AG04449 (cell line): ENCODE results near the gene ZMYND10.

Experiments
- CTCF ChIA-PET: fragments of 350-600 bp; formaldehyde crosslinking; extraction: SDS; loops from one replicate; lab custom pipeline; 2021; ENCODE audit warnings: antibody characterized with exemption; lab: Yijun Ruan, JAX
- POLR2A ChIA-PET: fragments of 400-600, 350-600 bp; formaldehyde crosslinking; extraction: SDS; loops from one replicate; lab custom pipeline; 2020; ENCODE audit warnings: antibody characterized with exemption, inconsistent platforms; lab: Yijun Ruan, JAX
- DNase-seq: peaks from one replicate; pipeline ENCODE4 v3.0.0-alpha.2; 2010; ENCODE audit warnings: low read depth, low spot score
- H3K4me3 ChIP-seq: 2 replicates; pipeline ENCODE4 v1.5.1; 2011; ENCODE audit warnings: low read depth, mild to moderate bottlenecking, control low read depth, low read length
- CTCF ChIP-seq: IDR thresholded peaks from one replicate; pipeline ENCODE4 v1.5.1; 2011; ENCODE audit warnings: mild to moderate bottlenecking, moderate library complexity, low read length, control low read depth, inconsistent platforms; ENCODE audit not compliant: insufficient read depth; ENCODE audit errors: missing control alignments

Gene ZMYND10

GRCh38 chr3:50358355-50358910 lies 12.9 kb upstream of the ZMYND10 start:
- no peak for DNase-seq
- TF ChIP-seq CTCF, result no peak
- ChIA-PET CTCF (no interaction called here), POLR2A (no interaction called here)
- H3K4me3 ChIP-seq, result peak overlapping the region; percentile 99

- ChIA-PET POLR2A (interaction anchor here (1.0 to 1.4 kb wide), 3 partner anchors 17 to 212 kb away, joined by 3 to 4 read pairs (median 3); partner anchors contain the start of genes HEMK1 and RASSF1), CTCF (interaction anchor here (2.5 to 16.7 kb wide), 3 partner anchors 9 to 258 kb away, joined by 12 to 473 read pairs (median 16); no protein-coding TSS in a partner anchor)
Measured at GRCh38 chr3:50357481-50357880, 11.9 kb upstream of the ZMYND10 start.

GRCh38 chr3:50356553-50356952 lies 11.0 kb upstream of the ZMYND10 start:
- CTCF ChIA-PET, result interaction anchor here (0.8 to 16.7 kb wide), 4 partner anchors 9 to 259 kb away, joined by 4 to 473 read pairs (median 14); partner anchors contain the start of gene ZMYND10
- POLR2A ChIA-PET, result interaction anchor here (1.0 to 1.4 kb wide), 3 partner anchors 16 to 213 kb away, joined by 3 to 4 read pairs (median 3); partner anchors contain the start of genes HEMK1 and RASSF1
- TF ChIP-seq CTCF, result no peak
- peak overlapping the region; percentile 99 for H3K4me3 ChIP-seq
- no peak for DNase-seq

More at GRCh38 chr3:50357481-50357880, 11.9 kb upstream of the ZMYND10 start:
- TF ChIP-seq CTCF, result no peak
- no peak for DNase-seq
- H3K4me3 ChIP-seq, result peak overlapping the region; percentile 99

GRCh38 chr3:50355829-50356552 lies 10.5 kb upstream of the ZMYND10 start:
- TF ChIP-seq CTCF, result no peak
- DNase-seq, result no peak
- ChIA-PET CTCF (interaction anchor here (0.8 to 16.7 kb wide), 4 partner anchors 8 to 259 kb away, joined by 4 to 473 read pairs (median 14); partner anchors contain the start of gene ZMYND10), POLR2A (no interaction called here)
- peak overlapping the region; percentile 99 for H3K4me3 ChIP-seq

GRCh38 chr3:50354850-50355249 lies 9.3 kb upstream of the ZMYND10 start:
- CTCF ChIA-PET, result interaction anchor here (2.6 to 16.7 kb wide), 3 partner anchors 11 to 261 kb away, joined by 12 to 473 read pairs (median 16); partner anchors contain the start of gene ZMYND10

More at GRCh38 chr3:50354850-50355249, 9.3 kb upstream of the ZMYND10 start:
- POLR2A ChIA-PET, result no interaction called here
- no peak for TF ChIP-seq CTCF
- no peak overlapping the region for H3K4me3 ChIP-seq
- DNase-seq, result no peak
